Mucosa of descending colon (tissue), 3 donors: ENCODE results near the gene ELAC2. TPM values are rescaled to one million over a fixed set of nuclear protein-coding genes. Genes with fewer than 3 reads are reported as not detected.

Experiments used
- ATAC-seq: fragments of 200-7000 bp; cut with Tn5 transposase; one replicate; pipeline ENCODE4 v1.9.1; 2020; ENCODE audit warnings: mild to moderate bottlenecking, moderate library complexity
- DNase-seq, 3 donors: peaks; one replicate each; pipeline ENCODE4 v3.0.0-alpha.2; 2020
- H3K36me3 ChIP-seq: fragments of 200-600 bp; one replicate; pipeline ENCODE4 v1.8.0; 2021; ENCODE audit warnings: low read depth, mild to moderate bottlenecking
- H3K4me1 ChIP-seq: fragments of 200-600 bp; one replicate; pipeline ENCODE4 v1.8.0; 2021; ENCODE audit warnings: low read depth, mild to moderate bottlenecking
- H3K4me3 ChIP-seq: fragments of 200-600 bp; one replicate; pipeline ENCODE4 v1.8.0; 2021; ENCODE audit warnings: mild to moderate bottlenecking
- H3K9me3 ChIP-seq: fragments of 200-600 bp; one replicate; pipeline ENCODE4 v1.8.0; 2021; ENCODE audit warnings: mild to moderate bottlenecking
- CTCF ChIP-seq: fragments of 200-600 bp; IDR thresholded peaks from one replicate; pipeline ENCODE4 v1.8.0; 2022; ENCODE audit warnings: antibody characterized with exemption, mild to moderate bottlenecking
- intact Hi-C, 2 donors: fragments of 100-400 bp; cut with DNase I in 1 of 2; cut with micrococcal nuclease in 1 of 2; formaldehyde crosslinking; loops; one replicate each; pipeline versions ENCODE4 v1.11.0 to v1.11.1; 2022; cut with DNase I, micrococcal nuclease
- long read RNA-seq, 2 donors: library from polyadenylated mRNA; unstranded; transcript quantifications; one replicate each; pipeline ENCODE4 v2.0.0, GENCODE V29; 2019 to 2021
- total RNA-seq, 3 donors: library from RNA; stranded (reverse); fragmentation: NEBNext Ultra II Directional in 2 of 3; extraction: Animal tissue kit (Norgen Biotek cat#: 25700) in 2 of 3; gene quantifications; one replicate each; pipeline versions ENCODE4 v1.2.1 to v1.2.4, GENCODE V29; 2021 to 2023
- donor health status: DM: no; HTN: no; CAD: no; lungs with moderate emphysema.
- donor health status: DM: no; HTN: no; CAD: no.
- donor health status: DM: no; HTN: yes; CAD: no.

Gene ELAC2
- 10 to 100 TPM; 46.7 to 47.1 (median 46.9) TPM for total RNA-seq
- long read RNA-seq, donor 1, transcript ELAC2-201 (24 exons, 3,148 nt): major isoform, 80 of 121 reads
- long read RNA-seq, donor 1, partial matches to known transcripts: 10 of 121 reads
- long read RNA-seq, donor 1, other reads (novel, unspliced or antisense): 27 of 121 reads
- long read RNA-seq, donor 2, transcript ELAC2-201 (24 exons, 3,148 nt): major isoform, 14 of 25 reads
- long read RNA-seq, donor 2, partial matches to known transcripts: 4 of 25 reads
- long read RNA-seq, donor 2, other reads (novel, unspliced or antisense): 7 of 25 reads

- DNase-seq (peak; percentile 98 to 99 (median 98)), ATAC-seq (peak; percentile 99)
- Histone ChIP-seq H3K36me3 (peaks cover 4% of the 10 kb centered on the region), H3K4me3 (peak within 1 kb of the TSS; percentile 53), H3K4me1 (peaks cover 9% of the 10 kb centered on the region), H3K9me3 (no peaks in the 10 kb centered on the region)
- TF ChIP-seq CTCF: peak; percentile 10
- intact Hi-C loops: no loop called here
Observed at GRCh38 chr17:13017655-13018459, at the start of gene ELAC2. ELAC2 (minus strand) TSS chr17:13018027; CDS start chr17:13017947, 80 bp downstream.

DNA sequence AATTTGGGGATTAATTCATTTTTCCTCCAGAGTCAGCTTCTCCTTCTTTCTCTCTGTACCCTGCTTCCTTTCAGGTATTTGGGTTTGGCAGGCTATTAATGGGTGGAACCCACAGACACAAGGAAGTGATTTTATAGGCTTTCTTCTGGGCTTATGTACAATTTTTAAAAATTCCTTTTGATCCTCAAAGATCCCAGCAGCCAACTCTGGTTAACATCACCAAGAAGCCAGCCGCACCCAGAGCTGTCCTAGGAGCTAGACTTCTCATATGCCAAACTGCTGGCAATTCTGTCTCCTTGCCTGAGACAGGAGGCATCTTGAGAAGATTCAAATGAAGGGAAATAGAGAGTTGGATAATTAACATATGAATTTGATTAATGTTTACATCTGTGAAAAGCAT, 47.2 kb upstream of the ELAC2 start:
- TF ChIP-seq CTCF: no peak
- intact Hi-C loops: no loop called here
- Histone ChIP-seq H3K9me3 (no peaks in the 10 kb centered on the region), H3K4me3 (no peak overlapping the region), H3K4me1 (no peaks in the 10 kb centered on the region), H3K36me3 (no peaks in the 10 kb centered on the region)
- ATAC-seq: no peak
- DNase-seq: no peak

DNA sequence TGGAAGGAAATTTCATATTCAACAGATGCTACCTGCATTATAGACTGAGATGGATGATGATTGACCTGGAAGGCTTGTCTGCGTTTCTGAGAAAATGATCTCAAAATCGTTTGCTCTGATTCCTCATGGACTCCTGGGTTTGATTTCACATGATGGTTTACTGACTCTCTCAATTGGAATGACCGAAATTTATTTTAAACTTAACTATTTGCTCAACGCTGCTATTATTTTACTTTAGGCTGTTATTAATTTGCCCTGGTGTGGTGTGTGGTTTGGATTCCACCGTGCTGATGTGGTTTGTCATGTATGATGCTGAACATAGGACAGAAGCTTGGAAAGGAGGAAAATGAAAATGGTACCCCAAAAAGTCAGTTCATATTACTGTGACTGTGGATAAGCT, 37.3 kb upstream of the ELAC2 start:
- intact Hi-C loops: no loop called here
- H3K4me1 ChIP-seq: no peaks in the 10 kb centered on the region
- DNase-seq (no peak), ATAC-seq (no peak)
- no peaks in the 10 kb centered on the region for H3K9me3 ChIP-seq
- no peak overlapping the region for H3K4me3 ChIP-seq
- H3K36me3 ChIP-seq: no peaks in the 10 kb centered on the region
- TF ChIP-seq CTCF: no peak

DNA sequence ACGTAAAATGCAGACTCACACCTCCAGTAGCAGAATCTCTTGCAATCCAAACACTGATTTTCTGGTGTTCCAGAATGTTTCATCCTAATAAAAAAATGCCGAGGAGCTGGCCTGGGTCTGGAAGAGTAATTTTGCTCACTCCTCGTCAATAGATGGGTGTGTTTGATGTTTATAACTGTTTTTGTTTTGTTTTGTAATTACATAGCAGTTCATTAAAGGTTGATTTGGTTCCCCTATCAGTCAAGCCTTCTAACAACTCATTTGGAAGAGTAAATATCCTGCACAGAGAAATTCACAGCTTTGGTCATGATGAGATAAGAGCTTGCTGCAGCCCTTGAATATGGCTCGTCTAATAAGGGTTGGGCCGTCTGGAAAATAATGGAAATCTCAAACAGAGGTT, 36.8 kb upstream of the ELAC2 start:
- intact Hi-C loops: no loop called here
- no peaks in the 10 kb centered on the region for H3K36me3 ChIP-seq
- H3K9me3 ChIP-seq: no peaks in the 10 kb centered on the region
- H3K4me3 ChIP-seq: no peak overlapping the region
- TF ChIP-seq CTCF: no peak
- no peak for DNase-seq
- H3K4me1 ChIP-seq: no peaks in the 10 kb centered on the region
- no peak for ATAC-seq

GRCh38 chr17:13051915-13052314, 34.1 kb upstream of the ELAC2 start:
- no peaks in the 10 kb centered on the region for H3K4me1 ChIP-seq
- DNase-seq: no peak
- intact Hi-C loops: no loop called here
- no peak for TF ChIP-seq CTCF
- no peaks in the 10 kb centered on the region for H3K36me3 ChIP-seq
- ATAC-seq: no peak
- no peaks in the 10 kb centered on the region for H3K9me3 ChIP-seq
- H3K4me3 ChIP-seq: no peak overlapping the region
